Measurements from ENCODE around the gene CCL25.

DNA sequence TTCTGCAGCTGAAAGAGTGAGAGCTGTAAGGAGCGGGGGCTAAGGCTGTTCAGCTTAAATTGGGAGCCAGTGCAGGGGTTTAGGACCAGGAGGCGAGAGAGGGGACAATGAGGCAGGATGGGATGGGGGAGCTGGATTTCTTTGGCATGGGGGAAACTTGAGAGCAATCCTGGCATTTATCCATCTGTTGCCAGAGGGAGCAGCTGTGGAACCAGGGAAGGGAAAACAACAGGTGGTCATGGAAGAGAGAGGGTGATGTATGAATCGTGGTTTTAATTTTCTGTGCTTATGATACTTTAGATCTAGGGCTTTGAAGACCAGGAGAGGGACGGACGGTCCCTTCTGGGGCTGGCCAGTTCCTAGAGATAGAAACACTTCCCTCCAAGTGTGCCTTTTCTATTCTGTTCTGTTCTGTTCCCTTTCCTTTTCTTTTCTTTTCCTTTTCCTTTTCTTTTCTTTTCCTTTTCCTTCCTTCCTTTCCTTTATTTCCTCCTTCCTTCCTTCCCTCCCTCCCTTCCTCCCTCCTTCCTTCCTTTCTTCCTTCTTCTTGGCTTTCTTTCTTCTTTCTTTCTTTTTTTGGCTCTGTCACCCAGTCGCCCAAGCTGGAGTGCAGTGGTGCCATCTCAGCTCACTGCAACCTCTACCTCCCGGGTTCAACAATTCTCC, 16.0 kb upstream of the CCL25 start:
- TF ChIP-seq, protein P1, sequence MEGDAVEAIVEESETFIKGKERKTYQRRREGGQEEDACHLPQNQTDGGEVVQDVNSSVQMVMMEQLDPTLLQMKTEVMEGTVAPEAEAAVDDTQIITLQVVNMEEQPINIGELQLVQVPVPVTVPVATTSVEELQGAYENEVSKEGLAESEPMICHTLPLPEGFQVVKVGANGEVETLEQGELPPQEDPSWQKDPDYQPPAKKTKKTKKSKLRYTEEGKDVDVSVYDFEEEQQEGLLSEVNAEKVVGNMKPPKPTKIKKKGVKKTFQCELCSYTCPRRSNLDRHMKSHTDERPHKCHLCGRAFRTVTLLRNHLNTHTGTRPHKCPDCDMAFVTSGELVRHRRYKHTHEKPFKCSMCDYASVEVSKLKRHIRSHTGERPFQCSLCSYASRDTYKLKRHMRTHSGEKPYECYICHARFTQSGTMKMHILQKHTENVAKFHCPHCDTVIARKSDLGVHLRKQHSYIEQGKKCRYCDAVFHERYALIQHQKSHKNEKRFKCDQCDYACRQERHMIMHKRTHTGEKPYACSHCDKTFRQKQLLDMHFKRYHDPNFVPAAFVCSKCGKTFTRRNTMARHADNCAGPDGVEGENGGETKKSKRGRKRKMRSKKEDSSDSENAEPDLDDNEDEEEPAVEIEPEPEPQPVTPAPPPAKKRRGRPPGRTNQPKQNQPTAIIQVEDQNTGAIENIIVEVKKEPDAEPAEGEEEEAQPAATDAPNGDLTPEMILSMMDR (IDR thresholded peaks at IDR 0.05) = no peak
- TF ChIP-seq POLR2AphosphoS5 (IDR thresholded peaks at IDR 0.05) = no peak
